ENCODE measurements around the gene POM121L2.
A peak's percentile ranks its signal among the peaks of the same experiment; 100 is the strongest.

Gene POM121L2

DNA sequence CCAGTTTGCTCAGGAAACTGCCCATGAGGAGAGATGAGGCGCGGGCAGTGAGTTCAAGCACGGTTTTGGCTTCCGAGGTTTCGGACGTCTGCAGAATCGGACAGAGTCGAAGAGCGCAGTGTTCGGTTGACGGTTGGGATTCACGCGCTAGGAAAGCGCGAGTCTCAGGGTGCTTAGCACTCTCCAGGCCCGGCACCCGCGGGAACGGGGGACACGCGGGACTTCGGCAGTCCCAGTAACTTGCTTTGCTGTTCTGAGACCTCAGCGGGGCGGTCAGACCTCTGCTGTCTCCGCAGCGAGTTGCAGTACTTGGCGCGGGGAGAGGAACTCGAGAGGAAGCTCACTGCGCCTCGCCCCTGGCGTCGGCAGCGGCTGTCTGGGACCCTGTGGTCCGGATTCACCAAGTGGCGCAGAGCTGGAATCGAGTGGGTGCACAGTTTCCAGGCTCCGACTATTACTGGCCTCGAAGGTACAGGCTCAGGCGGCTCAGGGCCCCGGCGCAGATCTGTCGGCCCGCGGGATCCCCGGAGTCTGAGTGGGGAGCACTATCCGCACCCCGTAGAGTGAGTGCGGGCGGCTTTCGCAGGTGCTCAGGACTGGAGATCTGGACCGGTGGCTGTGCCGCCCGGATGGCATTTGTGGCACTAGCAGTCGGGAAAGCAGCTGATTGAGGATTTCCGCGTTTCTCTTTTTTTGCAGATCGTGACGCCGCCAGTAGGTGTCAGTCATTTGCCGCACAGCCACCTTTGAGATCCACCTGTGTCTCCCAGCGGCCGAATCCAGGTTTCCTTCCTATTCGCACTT is at the start of gene POM121L2:
Gene POM121L2, minus strand, starts transcription at position 128 of the 804 bp plus-strand sequence. Its CDS starts 103 bp downstream, at position 25.
- peak; percentile 70 for DNase-seq (ENCODE audit: low spot score)

GRCh38 chr6:27359231-27359630 is 47.2 kb upstream of the POM121L2 start:
- DNase-seq (ENCODE audit: low spot score), result no peak

- DNase-seq (ENCODE audit: low spot score), result no peak
Observed at GRCh38 chr6:27358786-27359185, 46.7 kb upstream of the POM121L2 start.

- no peak for DNase-seq (ENCODE audit: low spot score)
Observed at GRCh38 chr6:27352850-27353249, 40.8 kb upstream of the POM121L2 start.

GRCh38 chr6:27334141-27334540 is 22.1 kb upstream of the POM121L2 start:
- no peak for DNase-seq (ENCODE audit: low spot score)

DNA sequence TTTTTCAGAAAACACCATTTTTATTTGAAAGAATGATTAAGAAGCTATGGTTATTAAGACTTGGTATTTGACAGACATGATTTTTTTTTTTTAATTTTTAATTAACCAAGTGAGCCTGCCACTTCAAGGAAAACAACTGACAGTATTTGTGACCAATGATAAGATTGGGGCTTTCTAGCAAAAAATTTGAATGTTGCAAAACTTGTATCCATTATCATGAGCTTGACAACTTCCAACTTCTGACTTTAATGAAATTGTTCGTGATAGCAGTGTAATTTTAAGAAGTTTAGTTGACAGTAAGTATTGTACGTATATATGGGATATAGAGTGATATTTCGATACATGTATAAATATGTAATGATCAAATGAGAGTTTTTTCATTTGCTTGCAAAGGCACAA is 21.6 kb upstream of the POM121L2 start:
- DNase-seq (ENCODE audit: low spot score), result no peak

DNA sequence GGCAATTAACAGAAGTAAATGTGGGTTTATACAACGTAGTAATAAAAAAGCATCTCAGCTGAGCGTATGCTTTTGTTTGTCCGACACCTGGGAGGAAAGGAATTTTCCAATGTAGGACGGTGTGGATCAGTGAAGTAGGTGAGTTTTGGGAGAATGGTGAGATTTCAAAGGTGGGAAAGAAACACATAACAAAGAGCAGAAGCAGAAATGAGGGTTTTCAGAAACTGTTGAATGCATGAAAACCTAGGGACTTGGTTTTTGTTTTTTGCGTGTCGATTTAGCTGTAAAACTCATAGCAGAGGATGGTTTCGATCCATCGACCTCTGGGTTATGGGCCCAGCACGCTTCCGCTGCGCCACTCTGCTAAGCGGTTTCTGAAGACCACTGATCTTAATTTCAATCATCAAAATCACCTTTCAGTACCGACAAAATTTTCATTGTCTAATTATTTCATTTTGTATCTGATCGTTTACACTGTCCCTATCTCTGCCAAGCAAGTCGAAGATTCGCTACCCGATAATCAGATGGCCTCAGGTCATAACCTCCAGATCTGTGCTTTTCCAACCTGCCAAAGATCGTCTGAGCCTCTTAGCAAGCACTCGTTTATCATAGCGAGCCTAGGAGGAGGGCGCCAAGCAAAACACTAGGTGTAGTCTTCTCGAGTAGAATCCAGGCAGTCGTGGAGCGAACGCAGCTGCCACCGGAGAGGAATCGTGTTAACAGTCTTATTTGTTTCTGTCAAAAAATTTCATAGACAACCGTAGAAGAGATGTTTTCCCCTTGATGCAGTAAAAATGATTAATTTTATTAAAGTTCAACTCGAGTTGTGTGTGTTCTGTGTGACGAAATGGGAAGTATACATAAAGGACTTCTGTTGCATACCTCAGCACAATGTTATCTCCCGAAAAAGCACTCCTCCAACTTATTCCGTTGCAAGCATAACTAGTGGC is 20.9 kb upstream of the POM121L2 start:
- peak; percentile 80 for DNase-seq (ENCODE audit: low spot score)

- no peak for DNase-seq (ENCODE audit: low spot score)
Observed at GRCh38 chr6:27327023-27327738, 15.1 kb upstream of the POM121L2 start.

- no peak for DNase-seq (ENCODE audit: low spot score)
Observed at GRCh38 chr6:27321901-27322300, 9.8 kb upstream of the POM121L2 start.

DNA sequence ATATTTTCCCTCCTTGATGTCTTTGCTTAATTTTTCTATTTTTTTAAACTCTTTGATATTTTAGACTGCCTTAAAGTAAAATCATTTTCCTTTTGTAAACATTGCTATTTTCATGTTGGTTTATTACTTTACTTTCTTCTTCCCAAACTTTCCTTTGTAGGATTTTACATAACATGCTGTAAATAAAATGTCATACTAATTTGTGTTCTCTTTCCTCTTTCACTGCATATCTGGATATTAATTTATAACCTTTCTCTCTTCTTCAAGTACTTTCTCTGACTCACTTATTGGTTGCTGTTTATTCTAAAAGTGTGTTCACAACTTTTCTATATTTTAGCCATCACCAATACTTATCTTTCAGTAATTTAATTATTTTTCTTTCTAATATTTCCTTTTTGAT is 9.3 kb upstream of the POM121L2 start:
- DNase-seq (ENCODE audit: low spot score), result no peak

- DNase-seq (ENCODE audit: low spot score), result no peak
Observed at GRCh38 chr6:27318973-27319372, 6.9 kb upstream of the POM121L2 start.

DNA sequence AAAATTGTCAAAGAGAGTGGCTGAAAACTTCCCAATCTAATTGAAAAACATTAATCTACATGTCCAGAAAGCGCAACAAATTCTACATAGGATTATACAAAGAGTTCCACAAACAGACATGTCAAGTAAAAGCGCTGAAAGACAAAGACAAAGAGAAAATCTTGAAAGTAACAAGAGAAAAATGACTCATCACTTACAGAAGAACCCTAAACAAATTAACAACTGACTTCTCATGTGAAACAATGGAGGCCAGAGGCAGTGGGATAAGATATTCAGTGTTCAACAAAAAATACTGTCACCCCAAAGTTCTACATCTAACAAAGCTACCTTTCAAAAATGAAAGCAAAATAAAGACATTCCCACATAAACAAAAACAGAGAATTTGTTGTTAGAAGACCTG is 2.0 kb upstream of the POM121L2 start:
- DNase-seq (ENCODE audit: low spot score), result no peak

DNA sequence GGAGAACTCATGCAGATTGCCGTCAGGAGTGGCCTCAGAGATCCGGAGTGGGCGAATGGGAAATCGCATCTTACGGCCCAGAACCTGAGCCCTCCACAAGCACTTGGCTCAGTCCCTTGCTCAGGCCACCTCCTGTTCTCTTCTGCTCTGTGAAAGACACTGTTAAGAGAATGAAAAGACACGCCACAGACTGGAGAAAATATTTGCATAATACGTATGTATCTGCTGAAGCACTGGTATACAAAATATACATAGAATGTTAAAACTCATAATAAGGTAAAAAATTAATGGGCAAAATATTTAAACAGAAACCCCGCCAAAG is 838 bp upstream of the POM121L2 start:
- no peak for DNase-seq (ENCODE audit: low spot score)

DNA sequence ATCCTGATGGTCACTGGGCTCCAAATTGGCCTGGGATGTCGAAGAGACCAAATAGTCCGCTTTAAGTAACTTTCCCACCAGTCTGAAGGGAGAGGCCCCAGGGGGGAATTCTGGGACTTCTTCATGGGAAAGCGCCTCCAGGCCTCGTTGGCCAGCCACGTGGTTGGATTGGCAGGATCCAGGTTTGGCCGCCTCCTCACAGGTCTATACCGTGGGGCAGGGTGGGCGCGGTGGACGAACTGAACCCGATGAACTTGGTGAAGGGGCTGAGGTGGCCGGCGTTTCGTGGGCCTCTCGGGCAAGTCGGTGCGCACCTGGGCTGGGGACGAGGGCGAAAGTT is 297 bp downstream of the POM121L2 start:
- no peak for DNase-seq (ENCODE audit: low spot score)

DNA sequence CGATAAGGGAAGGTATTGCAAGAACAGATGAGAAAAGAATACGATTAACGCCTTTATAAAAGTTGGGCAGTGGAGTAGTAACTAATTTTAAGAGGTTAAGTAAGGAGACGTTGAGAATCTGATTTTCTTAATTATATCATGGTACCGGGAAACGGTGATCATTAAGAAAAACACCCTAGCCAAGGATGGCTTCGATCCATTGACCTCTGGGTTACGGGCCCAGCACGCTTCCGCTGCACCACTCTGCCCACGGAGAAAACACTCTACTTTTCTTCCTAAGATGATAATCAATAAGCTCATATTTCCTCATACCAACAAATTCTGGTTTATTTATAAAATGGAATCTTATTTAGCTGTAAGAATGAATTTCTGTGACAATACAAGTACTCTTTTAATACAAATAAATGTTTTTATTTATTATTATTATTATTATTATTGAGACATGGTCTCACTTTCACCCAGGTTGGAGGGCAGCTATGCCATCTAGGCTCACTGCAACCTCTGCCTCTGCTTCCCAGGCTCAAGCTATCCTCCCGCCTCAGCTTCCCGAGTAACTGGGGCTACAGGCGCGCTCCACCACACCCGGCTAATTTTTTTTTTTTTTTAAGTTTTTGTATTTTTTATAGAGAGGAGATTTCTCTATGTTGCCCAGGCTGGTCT is 8.3 kb downstream of the POM121L2 start:
- DNase-seq (ENCODE audit: low spot score), result peak; percentile 41

- peak; percentile 73 for DNase-seq (ENCODE audit: low spot score)
Observed at GRCh38 chr6:27297857-27298730, 14.0 kb downstream of the POM121L2 start.

DNA sequence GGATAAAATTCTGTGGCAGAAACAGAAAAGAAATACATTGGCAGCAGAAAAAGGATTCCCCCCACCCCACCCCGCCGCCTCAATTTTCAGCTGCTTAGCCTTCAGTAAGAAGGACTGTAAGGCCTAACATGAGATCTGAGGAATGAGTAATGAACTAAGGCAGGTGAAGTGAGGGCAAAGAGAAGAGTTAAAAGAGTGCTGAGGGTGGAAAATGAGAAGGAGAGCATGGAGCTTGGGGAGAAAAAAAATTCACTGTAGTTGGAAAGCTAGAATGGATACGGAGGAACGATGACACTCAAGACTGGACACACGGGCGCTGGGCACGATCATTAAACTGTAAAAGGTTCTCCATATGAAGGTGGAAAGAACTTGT is 14.6 kb downstream of the POM121L2 start:
- DNase-seq (ENCODE audit: low spot score), result no peak

DNA sequence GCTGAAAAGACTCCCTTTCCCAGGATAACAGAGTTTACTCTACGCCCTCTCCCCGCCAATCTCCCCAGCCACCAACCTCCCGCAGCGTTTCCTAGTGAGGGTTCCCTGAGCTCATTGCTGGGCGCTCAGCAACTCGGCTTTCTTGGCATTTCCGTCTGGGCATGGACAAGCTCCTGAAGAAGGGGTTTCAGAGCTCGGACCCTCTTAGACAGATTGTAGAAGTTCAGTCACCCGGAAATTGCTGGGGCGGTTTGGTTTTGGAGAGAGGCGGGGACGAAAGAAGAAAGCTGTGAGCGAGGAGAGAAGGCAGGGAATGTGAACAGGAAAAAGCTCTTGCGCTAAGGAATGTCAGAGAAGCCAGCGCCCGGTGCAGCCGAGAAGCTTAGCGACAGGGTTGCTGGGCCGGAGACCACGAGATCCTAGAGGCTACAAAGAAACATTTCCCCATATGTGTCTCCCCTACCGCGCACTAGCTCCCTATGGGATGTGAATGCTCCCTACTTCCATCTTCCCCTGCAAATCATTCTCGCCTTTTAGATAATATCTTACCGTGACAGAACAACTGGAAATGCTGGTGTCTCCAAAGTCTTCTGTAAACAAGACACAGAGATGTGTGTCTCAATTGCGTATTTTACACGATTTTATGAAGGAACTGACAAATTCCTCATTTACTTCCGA is 15.8 kb downstream of the POM121L2 start:
- no peak for DNase-seq (ENCODE audit: low spot score)

DNA sequence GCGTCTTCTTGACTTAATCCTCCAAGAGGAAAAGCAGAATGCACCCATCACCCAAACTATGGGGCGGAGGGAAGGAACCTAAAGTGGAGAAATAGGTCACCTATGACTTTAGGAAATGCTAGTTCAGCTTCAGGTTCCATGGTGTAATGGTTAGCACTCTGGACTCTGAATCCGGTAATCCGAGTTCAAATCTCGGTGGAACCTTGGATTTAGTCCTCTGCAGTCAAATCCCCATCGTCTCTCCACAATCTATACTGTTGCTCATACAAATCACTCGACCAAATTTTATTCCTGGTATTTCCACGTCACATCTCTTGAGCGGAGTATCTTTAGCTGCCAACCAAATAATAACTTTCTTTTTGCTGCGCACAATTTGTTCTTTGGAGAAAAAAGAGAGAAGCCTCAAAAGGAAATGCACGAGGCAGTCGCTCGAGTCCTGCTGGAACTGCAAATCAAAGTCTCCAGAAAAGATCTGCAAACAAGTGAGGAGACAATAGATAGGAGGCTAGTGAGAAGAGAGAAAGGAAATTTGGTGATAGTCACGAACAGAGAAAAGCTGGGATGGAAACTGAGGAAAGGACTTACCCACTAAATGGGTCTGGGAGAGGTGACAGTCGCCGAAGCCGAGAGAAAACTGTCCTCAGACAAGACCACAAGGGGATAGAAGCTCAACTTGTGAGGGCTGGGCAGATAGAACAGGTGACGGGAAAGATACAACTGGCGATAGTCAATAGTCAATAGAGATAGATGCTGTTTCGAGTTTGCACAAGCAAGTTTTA is 16.6 kb downstream of the POM121L2 start:
- DNase-seq (ENCODE audit: low spot score), result peak; percentile 70

- DNase-seq (ENCODE audit: low spot score), result no peak
Observed at GRCh38 chr6:27294409-27294808, 17.7 kb downstream of the POM121L2 start.

All from activated CD4-positive, alpha-beta T cell treated with anti-CD3 and anti-CD28 coated beads, Interleukin-2, Interleukin-4, amounts not matched to agents 100 ng/mL and 50 ng/mL, durations not matched to agents 16 hours and 8 hours (primary cell).